Omental fat pad (tissue), 4 donors: ENCODE results near the gene LRGUK. TPM values are rescaled to one million over a fixed set of nuclear protein-coding genes. Genes with fewer than 3 reads are reported as not detected.

Experiments
- ATAC-seq: fragments of 150-250 bp; one replicate; pipeline ENCODE4 v1.9.1; 2016; ENCODE audit warnings: mild to moderate bottlenecking, moderate library complexity; ENCODE audit not compliant: low FRiP score
- DNase-seq: peaks from one replicate; pipeline ENCODE4 v3.0.0-alpha.2; 2019; ENCODE audit warnings: low spot score
- total RNA-seq, 4 donors: library from RNA; depleted of rRNA; stranded (reverse); fragments of >200 nt; gene quantifications; one replicate each; pipeline ENCODE4 v1.1.0, GENCODE V29; 2016
- TF ChIP-seq, protein P1 (sequence below), 3 donors: fragments of 450-650 bp; IDR thresholded peaks; one replicate each; pipeline ENCODE4 v1.5.1; 2016 to 2017; ENCODE audit warnings: antibody characterized with exemption in 3 of 3, mild to moderate bottlenecking in 3 of 3, moderate library complexity in 2 of 3

Gene LRGUK
- total RNA-seq, 4 donors from 2014 or later = 0.16 to 1.2 (median 0.51) TPM

DNA sequence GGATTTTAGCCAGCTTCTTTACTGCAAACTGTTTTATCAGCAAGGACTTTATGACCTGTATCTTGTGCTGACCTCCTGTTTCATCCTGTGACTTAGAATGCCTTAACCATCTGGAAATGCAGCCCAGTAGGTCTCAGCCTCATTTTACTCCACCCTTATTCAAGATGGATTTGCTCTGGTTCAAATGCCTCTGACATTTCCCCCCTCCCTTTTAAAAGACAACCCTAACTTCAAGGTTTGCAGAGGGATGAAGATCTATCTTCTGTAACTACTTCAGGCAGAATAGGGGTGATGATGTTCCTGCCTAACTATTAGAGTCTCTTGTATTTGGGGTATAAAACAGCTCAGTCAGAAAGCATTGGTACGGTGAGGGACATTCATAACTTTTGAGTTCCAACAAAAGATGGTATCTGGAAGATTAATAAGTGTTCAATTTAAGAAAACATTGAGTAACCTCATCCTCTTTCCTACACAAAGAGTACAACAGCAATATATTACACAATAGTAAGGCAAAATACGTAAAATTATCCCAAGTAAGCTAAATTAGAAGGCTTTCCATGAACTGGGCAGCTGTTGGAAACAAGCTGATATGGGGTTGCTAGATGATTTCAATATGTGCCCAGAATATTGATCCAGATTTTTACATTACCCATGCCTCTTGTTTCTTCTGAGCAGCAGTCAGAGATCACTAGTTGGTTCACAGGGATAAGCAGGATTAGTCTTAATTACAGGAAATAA lies 40.0 kb upstream of the LRGUK start:
- ATAC-seq (no peak), DNase-seq (no peak)
- TF ChIP-seq, protein P1, sequence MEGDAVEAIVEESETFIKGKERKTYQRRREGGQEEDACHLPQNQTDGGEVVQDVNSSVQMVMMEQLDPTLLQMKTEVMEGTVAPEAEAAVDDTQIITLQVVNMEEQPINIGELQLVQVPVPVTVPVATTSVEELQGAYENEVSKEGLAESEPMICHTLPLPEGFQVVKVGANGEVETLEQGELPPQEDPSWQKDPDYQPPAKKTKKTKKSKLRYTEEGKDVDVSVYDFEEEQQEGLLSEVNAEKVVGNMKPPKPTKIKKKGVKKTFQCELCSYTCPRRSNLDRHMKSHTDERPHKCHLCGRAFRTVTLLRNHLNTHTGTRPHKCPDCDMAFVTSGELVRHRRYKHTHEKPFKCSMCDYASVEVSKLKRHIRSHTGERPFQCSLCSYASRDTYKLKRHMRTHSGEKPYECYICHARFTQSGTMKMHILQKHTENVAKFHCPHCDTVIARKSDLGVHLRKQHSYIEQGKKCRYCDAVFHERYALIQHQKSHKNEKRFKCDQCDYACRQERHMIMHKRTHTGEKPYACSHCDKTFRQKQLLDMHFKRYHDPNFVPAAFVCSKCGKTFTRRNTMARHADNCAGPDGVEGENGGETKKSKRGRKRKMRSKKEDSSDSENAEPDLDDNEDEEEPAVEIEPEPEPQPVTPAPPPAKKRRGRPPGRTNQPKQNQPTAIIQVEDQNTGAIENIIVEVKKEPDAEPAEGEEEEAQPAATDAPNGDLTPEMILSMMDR (IDR thresholded peaks at IDR 0.05) = no peak

DNA sequence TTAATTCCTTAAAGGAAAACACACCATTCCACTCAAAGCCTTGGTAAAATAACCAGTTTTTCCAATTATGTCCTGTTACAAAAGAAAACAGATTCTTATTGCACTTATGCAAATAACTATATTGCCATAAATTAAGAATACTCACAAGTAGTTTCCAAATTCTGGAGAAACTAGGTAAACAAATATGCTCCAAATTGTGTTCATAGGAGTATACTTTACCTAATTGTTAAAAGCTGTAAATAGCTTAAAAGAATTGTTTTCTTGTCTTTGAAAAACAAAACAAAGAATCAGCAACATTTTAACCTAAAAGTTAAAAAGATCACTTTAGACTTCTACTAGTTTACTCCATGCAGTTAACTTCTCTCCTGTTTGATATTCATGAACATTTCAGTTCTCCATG lies 38.9 kb upstream of the LRGUK start:
- DNase-seq (no peak), ATAC-seq (no peak)
- TF ChIP-seq, protein P1 (IDR thresholded peaks at IDR 0.05) = no peak

DNA sequence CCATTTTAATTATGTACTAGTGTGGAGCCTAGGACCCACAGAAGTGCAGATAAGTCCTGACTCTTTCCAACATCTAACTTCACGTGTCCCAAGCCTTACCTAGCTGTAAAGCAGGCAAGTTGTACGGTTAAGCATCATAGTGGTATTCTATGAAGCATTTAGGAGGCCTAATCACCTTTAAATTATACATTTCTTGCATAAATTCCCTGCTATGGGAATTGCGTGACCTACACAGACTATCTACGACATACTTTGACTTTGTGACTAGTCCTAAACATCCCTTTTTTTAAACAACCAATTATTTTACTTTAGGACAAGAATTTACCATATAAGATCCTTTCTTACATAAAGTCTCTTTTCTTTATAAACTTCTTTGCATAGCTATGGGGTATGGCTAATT lies 37.7 kb upstream of the LRGUK start:
- TF ChIP-seq, protein P1 (IDR thresholded peaks at IDR 0.05) = no peak
- ATAC-seq (no peak), DNase-seq (no peak)

DNA sequence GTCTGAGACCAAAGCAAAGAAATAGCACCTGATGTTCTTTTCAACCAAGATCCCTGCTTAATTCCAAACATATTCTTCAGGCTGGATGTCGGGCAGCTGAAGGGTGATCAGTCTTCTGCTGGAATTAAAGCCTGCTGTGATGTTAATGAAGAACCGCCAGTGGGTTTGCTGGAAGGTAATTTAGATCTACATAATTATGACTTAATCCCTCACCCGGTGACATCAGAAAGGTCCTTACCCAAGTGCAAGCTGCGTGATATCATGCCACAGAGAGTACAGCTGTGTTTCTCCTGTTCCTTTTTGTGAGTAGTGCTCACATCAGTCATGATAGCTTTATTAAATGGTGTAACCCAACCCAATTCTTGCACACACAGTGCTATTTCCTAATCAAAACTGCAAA lies 29.1 kb upstream of the LRGUK start:
- TF ChIP-seq, protein P1 (IDR thresholded peaks at IDR 0.05) = no peak
- ATAC-seq (no peak), DNase-seq (no peak)

DNA sequence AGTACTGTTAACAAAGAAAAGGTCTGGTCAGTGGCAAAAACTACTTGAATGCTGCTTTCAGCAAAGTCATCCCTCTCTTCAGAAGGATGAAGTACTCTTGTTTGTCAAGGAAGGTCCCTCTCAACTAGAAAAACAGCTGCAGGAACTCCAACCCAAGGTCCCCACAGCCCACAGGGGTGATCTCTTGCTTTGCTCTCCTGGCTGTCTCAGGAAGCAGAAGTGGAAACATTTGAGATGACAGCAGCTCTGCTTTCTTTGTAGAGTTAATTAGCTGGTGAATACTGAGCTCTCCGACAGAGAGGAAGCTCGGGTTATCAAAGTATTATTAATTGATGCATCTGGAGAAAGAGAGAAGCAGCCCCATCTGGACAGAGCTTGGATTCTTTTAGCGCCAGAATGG lies 25.4 kb upstream of the LRGUK start:
- TF ChIP-seq, protein P1 (IDR thresholded peaks at IDR 0.05) = no peak
- no peak for DNase-seq
- ATAC-seq = no peak

DNA sequence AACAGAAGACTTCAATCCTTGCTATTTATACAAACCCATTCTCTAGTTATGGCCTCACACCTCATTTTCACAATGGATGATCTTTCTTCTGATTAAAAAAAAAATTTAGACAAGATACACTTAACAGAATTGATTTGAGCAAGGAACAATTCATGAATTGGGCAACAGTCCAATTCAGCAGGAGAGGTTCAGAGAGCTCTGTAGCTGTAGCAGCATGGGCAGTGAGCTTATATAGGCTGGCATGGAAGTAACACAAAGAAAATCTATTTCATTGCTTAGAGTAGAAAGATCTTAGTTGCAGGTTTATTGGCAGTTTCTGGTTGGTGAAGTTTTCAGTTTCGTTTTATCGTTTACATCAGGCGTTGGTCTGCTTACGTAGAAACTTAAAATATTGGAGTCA lies 23.0 kb upstream of the LRGUK start:
- no peak for DNase-seq
- ATAC-seq = no peak
- TF ChIP-seq, protein P1 (IDR thresholded peaks at IDR 0.05) = no peak

DNA sequence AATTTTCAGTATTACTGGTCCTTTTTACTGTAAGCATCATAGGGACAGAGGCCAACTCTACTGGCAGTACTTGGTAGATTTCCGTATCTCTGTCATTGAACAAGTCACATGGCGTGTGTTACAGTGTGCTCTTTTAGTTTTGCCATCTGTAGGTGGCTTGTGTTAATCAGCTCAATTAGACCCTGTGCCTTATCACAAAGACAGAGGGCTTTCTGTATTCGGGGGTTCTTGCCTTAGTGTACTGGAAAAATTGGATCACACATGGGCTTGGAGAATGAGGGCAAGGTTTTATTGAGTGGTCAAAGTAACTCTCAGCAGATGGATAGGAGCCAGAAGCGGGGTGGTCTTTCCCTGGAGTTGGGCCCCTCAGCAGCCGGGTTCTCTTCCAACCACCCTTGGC lies 21.3 kb upstream of the LRGUK start:
- DNase-seq (no peak), ATAC-seq (no peak)
- TF ChIP-seq, protein P1 (IDR thresholded peaks at IDR 0.05) = no peak
